IPS-18a (cell line): ENCODE data around the gene FILIP1L.

ENCODE experiments used
- H3K27ac ChIP-seq: one replicate; pipeline ENCODE4 v1.5.1; 2013; ENCODE audit warnings: low read length
- H3K27me3 ChIP-seq: one replicate; pipeline ENCODE4 v1.6.1; 2013; ENCODE audit warnings: mild to moderate bottlenecking, low read length; ENCODE audit not compliant: control insufficient read depth, insufficient read depth
- H3K36me3 ChIP-seq: one replicate; pipeline ENCODE4 v1.6.1; 2013; ENCODE audit warnings: low read depth, low read length; ENCODE audit not compliant: control insufficient read depth
- H3K4me1 ChIP-seq: one replicate; pipeline ENCODE4 v1.6.1; 2013; ENCODE audit warnings: low read depth, low read length; ENCODE audit not compliant: control insufficient read depth
- H3K4me3 ChIP-seq: one replicate; pipeline ENCODE4 v1.5.1; 2013; ENCODE audit warnings: low read length
- H3K9ac ChIP-seq: one replicate; pipeline ENCODE4 v1.6.1; 2013; ENCODE audit warnings: mild to moderate bottlenecking, low read length, moderate library complexity
- H3K9me3 ChIP-seq: one replicate; pipeline ENCODE4 v1.6.1; 2013; ENCODE audit warnings: low read depth, low read length; ENCODE audit not compliant: control insufficient read depth

FILIP1L gene

GRCh38 chr3:100019719-100020118, 94.6 kb downstream of the FILIP1L start:
- Histone ChIP-seq H3K4me3 (no peak overlapping the region), H3K27me3 (no peaks in the 10 kb centered on the region), H3K4me1 (peaks cover 13% of the 10 kb centered on the region), H3K9me3 (peaks cover 4% of the 10 kb centered on the region), H3K9ac (no peak overlapping the region), H3K27ac (no peak overlapping the region), H3K36me3 (no peaks in the 10 kb centered on the region)

GRCh38 chr3:100018806-100019205, 95.5 kb downstream of the FILIP1L start:
- peaks cover 13% of the 10 kb centered on the region for H3K4me1 ChIP-seq
- no peaks in the 10 kb centered on the region for H3K27me3 ChIP-seq
- H3K9me3 ChIP-seq: peaks cover 4% of the 10 kb centered on the region
- H3K4me3 ChIP-seq: no peak overlapping the region
- no peak overlapping the region for H3K9ac ChIP-seq
- H3K27ac ChIP-seq: no peak overlapping the region
- no peaks in the 10 kb centered on the region for H3K36me3 ChIP-seq

- no peaks in the 10 kb centered on the region for H3K36me3 ChIP-seq
- no peak overlapping the region for H3K4me3 ChIP-seq
- H3K9me3 ChIP-seq: peaks cover 2% of the 10 kb centered on the region
- peaks cover 14% of the 10 kb centered on the region for H3K4me1 ChIP-seq
- H3K27ac ChIP-seq: no peak overlapping the region
- no peak overlapping the region for H3K9ac ChIP-seq
- no peaks in the 10 kb centered on the region for H3K27me3 ChIP-seq
Observed at GRCh38 chr3:100010087-100010417, 104.2 kb downstream of the FILIP1L start.

- Histone ChIP-seq H3K36me3 (no peaks in the 10 kb centered on the region), H3K27ac (no peak overlapping the region)
Observed at GRCh38 chr3:100009276-100010086, 104.8 kb downstream of the FILIP1L start.

GRCh38 chr3:100008081-100008698, 106.1 kb downstream of the FILIP1L start:
- Histone ChIP-seq H3K9ac (no peak overlapping the region), H3K9me3 (no peaks in the 10 kb centered on the region)

More at GRCh38 chr3:100009276-100010086, 104.8 kb downstream of the FILIP1L start:
- Histone ChIP-seq H3K9me3 (no peaks in the 10 kb centered on the region), H3K9ac (no peak overlapping the region), H3K4me3 (no peak overlapping the region), H3K27me3 (no peaks in the 10 kb centered on the region), H3K4me1 (peaks cover 14% of the 10 kb centered on the region)

GRCh38 chr3:100007313-100007712, 107.0 kb downstream of the FILIP1L start:
- no peaks in the 10 kb centered on the region for H3K36me3 ChIP-seq
- no peak overlapping the region for H3K9ac ChIP-seq
- no peak overlapping the region for H3K4me3 ChIP-seq
- no peaks in the 10 kb centered on the region for H3K27me3 ChIP-seq
- H3K9me3 ChIP-seq: no peaks in the 10 kb centered on the region
- H3K27ac ChIP-seq: no peak overlapping the region
- H3K4me1 ChIP-seq: peaks cover 14% of the 10 kb centered on the region

More at GRCh38 chr3:100008081-100008698, 106.1 kb downstream of the FILIP1L start:
- Histone ChIP-seq H3K36me3 (no peaks in the 10 kb centered on the region), H3K27me3 (no peaks in the 10 kb centered on the region), H3K4me3 (no peak overlapping the region), H3K27ac (no peak overlapping the region), H3K4me1 (peaks cover 14% of the 10 kb centered on the region)

- Histone ChIP-seq H3K9me3 (no peaks in the 10 kb centered on the region), H3K27me3 (no peaks in the 10 kb centered on the region), H3K27ac (no peak overlapping the region), H3K36me3 (no peaks in the 10 kb centered on the region), H3K4me1 (peaks cover 14% of the 10 kb centered on the region), H3K9ac (no peak overlapping the region), H3K4me3 (no peak overlapping the region)
Observed at GRCh38 chr3:100006570-100007271, 107.6 kb downstream of the FILIP1L start.

GRCh38 chr3:100005665-100006393, 108.5 kb downstream of the FILIP1L start:
- no peak overlapping the region for H3K4me3 ChIP-seq
- no peak overlapping the region for H3K27ac ChIP-seq
- H3K4me1 ChIP-seq: peaks cover 14% of the 10 kb centered on the region
- H3K27me3 ChIP-seq: no peaks in the 10 kb centered on the region
- no peaks in the 10 kb centered on the region for H3K36me3 ChIP-seq
- H3K9ac ChIP-seq: no peak overlapping the region
- no peaks in the 10 kb centered on the region for H3K9me3 ChIP-seq

- peaks cover 14% of the 10 kb centered on the region for H3K4me1 ChIP-seq
- no peaks in the 10 kb centered on the region for H3K9me3 ChIP-seq
- no peak overlapping the region for H3K4me3 ChIP-seq
- H3K27ac ChIP-seq: no peak overlapping the region
- H3K9ac ChIP-seq: no peak overlapping the region
- no peaks in the 10 kb centered on the region for H3K27me3 ChIP-seq
- H3K36me3 ChIP-seq: no peaks in the 10 kb centered on the region
Observed at GRCh38 chr3:100004931-100005330, 109.4 kb downstream of the FILIP1L start.

- H3K27me3 ChIP-seq: no peaks in the 10 kb centered on the region
- H3K9ac ChIP-seq: no peak overlapping the region
- no peak overlapping the region for H3K27ac ChIP-seq
- H3K9me3 ChIP-seq: no peaks in the 10 kb centered on the region
- no peaks in the 10 kb centered on the region for H3K36me3 ChIP-seq
- H3K4me1 ChIP-seq: peaks cover 14% of the 10 kb centered on the region
- no peak overlapping the region for H3K4me3 ChIP-seq
Observed at GRCh38 chr3:100003609-100004503, 110.4 kb downstream of the FILIP1L start.
